GM23338 (cell line): ENCODE results near the gene EPB41L5.

Experiments used
- EZH2 ChIP-seq: fragments of 200-600 bp; sonication (generic); IDR thresholded peaks from one replicate; pipeline ENCODE4 v1.8.0; 2017; ENCODE audit warnings: antibody characterized with exemption, mild to moderate bottlenecking, low read depth; ENCODE audit not compliant: unreplicated experiment
- EZH2phosphoT487 ChIP-seq: fragments of 200-600 bp; sonication (generic); IDR thresholded peaks from one replicate; pipeline ENCODE4 v1.8.1; 2018; ENCODE audit warnings: antibody characterized with exemption; ENCODE audit not compliant: unreplicated experiment
- TF ChIP-seq, protein P1 (sequence below), 2 experiments: fragments of 200-600 bp in 1 of 2; sonication (generic) in 1 of 2; conservative IDR thresholded peaks; 2 replicates each; pipeline versions ENCODE4 v1.5.1 to v1.6.1; 2016 to 2017; ENCODE audit warnings: antibody characterized with exemption in 2 of 2, low read depth in 2 of 2, mild to moderate bottlenecking in 2 of 2, moderate library complexity in 1 of 2

GRCh38 chr2:120182019-120182560, 169.2 kb downstream of the EPB41L5 start:
- TF ChIP-seq, protein P1, sequence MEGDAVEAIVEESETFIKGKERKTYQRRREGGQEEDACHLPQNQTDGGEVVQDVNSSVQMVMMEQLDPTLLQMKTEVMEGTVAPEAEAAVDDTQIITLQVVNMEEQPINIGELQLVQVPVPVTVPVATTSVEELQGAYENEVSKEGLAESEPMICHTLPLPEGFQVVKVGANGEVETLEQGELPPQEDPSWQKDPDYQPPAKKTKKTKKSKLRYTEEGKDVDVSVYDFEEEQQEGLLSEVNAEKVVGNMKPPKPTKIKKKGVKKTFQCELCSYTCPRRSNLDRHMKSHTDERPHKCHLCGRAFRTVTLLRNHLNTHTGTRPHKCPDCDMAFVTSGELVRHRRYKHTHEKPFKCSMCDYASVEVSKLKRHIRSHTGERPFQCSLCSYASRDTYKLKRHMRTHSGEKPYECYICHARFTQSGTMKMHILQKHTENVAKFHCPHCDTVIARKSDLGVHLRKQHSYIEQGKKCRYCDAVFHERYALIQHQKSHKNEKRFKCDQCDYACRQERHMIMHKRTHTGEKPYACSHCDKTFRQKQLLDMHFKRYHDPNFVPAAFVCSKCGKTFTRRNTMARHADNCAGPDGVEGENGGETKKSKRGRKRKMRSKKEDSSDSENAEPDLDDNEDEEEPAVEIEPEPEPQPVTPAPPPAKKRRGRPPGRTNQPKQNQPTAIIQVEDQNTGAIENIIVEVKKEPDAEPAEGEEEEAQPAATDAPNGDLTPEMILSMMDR (conservative IDR thresholded peaks at IDR 0.05; ENCODE audit: low read depth in 2 of 2), result peak; percentile 30 to 43; a peak in 3 of 4 replicates
- TF ChIP-seq EZH2 (no peak), EZH2phosphoT487 (no peak)
